Stimulated activated CD4-positive, alpha-beta T cell treated with anti-CD3 and anti-CD28 coated beads, Interleukin-1b, Interleukin-23, amount 100 ng/mL, for 1 hour (primary cell): ENCODE measurements around the gene CD300LF.
A peak's percentile ranks its signal among the peaks of the same experiment; 100 is the strongest.

Source experiments
- DNase-seq, 2 donors: peaks; one replicate each; pipeline ENCODE4 v3.0.0-alpha.2; 2020; ENCODE audit warnings: low read depth in 2 of 2

The CD300LF gene

DNA sequence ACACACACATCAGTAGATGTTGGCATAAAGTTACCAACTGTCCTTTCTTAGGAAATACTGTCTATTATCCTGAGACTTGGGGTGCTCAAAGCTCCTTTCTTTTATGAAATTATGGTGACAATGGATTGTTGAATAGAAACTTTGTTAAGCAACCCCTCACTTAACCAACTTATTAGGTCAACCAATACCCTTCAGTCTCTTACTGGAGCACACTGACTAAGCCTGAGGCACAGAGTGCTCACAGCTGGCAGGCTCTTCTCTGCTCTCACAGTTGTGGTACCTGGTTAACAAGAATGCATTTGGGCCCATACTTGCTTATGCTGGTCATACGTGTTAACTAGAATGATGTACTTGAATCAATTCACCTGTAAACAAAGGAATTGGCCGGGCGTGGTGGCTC, 24.8 kb downstream of the CD300LF start:
- DNase-seq = no peak

- DNase-seq = no peak
These were observed 26.0 kb downstream of the CD300LF start for GRCh38 chr17:74686761-74687160.

DNA sequence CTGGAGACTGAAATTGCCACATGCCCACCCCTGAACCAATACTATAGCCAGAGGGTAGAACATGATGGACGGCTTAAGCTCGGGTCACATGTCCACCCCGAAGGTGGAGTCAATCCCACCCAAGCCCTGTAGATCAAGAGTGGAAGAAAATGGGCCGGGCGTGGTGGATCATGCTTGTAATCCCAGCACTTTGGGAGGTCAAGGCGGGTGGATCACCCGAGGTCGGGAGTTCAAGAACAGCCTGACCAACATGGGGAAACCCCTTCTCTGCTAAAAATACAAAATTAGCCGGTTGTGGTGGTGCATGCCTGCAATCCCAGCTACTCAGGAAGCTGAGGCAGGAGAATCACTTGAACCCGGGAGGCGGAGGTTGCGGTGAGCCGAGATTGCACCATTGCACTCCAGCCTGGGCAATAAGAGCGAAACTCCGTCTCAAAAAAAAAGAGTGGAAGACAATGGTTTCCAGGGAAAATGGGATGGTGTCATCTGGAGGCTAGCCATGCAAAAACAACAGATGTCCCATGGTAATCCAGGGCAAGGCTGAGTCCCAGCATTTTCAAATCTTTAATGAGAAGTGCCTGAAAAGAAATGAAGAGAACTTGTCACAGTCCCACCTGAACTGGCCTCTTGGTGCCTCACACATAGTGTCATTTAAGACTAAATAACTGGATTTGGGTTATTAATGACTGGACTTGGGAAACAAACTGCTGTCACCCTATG, 30.1 kb downstream of the CD300LF start:
- DNase-seq = no peak

- DNase-seq = no peak
These were observed 30.7 kb downstream of the CD300LF start for GRCh38 chr17:74682028-74682427.

GRCh38 chr17:74680941-74681340, 31.8 kb downstream of the CD300LF start:
- no peak for DNase-seq

DNA sequence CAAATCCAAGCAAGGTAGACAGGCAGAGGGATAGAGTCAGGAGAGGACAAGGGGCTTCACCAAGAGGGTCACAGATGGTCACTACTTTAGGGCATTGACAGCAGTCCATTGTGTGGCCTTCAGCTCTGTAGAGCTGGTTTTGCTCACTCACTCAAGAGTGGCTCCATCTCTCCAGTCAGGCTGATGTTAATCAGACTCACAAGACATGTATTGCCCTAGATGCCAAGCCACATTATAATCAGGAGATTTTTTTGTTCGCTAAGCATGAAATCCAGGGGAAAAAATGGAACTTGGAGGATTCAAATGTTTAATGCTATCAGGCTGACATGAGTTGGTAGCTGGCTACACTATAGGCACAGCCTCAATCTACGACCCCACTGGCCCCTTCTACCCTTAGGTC, 32.5 kb downstream of the CD300LF start:
- DNase-seq = no peak

GRCh38 chr17:74679374-74679773, 33.3 kb downstream of the CD300LF start:
- no peak for DNase-seq

DNA sequence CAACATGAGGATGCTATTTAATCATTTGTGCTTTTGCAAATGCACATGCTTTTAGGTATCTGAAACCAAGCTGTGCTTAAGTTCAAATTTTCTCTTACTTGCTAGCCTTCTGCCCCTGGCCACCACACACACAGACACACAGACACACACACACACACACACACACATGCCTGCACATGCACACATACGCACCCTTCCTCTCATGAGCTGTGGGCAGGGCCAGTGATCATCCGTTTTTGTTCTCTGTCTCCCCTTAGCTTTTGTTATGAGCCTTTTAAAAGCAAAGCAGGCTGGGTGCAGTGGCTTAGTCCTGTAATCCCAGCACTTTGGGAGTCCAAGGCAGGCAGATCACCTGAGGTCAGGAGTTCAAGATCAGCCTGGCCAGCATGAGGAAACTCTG, 34.2 kb downstream of the CD300LF start:
- no peak for DNase-seq

GRCh38 chr17:74677558-74678466, 34.9 kb downstream of the CD300LF start:
- DNase-seq = no peak

GRCh38 chr17:74671031-74671771, 41.5 kb downstream of the CD300LF start:
- peak; percentile 32 to 43 for DNase-seq

DNA sequence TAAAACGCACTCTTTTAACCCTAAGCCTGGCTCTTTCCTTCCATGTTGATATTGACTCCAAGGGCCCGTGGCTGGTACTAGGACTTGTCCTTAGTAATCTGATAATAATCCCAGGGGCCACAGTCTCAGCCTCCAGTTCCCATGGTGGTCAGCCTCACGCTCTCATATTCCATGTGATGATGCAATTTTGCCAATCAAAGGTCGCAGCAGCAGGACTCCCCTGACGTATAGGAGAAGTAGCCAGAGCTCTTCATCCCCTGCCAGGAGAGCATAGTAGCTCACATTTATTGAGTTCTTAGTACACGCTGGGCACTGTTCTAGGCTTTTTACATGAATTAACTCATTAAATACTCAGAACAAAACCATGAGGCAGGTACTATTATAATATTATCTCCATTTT, 42.4 kb downstream of the CD300LF start:
- no peak for DNase-seq

- DNase-seq = no peak
These were observed 49.2 kb downstream of the CD300LF start for GRCh38 chr17:74663561-74663960.

DNA sequence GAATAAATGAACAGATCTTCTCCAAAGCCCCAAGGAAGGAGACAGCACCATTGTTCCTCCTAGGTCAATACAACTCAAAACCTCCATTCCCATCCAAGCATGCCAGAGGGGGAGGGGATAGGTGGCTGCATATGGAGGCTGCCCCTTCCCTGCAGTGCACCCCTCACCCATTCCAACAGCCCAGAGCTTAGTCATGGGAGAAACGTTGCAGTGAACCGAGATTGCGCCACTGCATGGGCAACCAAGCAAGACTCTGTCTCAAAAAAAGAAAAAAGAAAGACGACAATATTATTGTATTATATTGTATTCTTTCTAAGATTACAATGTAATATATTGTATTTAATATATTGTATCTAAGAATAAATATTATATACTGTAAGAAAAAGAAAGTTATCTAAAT, 52.8 kb downstream of the CD300LF start:
- DNase-seq = no peak

GRCh38 chr17:74658620-74659019, 54.1 kb downstream of the CD300LF start:
- DNase-seq = no peak

GRCh38 chr17:74654742-74655141, 58.0 kb downstream of the CD300LF start:
- no peak for DNase-seq

- no peak for DNase-seq
These were observed 60.7 kb downstream of the CD300LF start for GRCh38 chr17:74652020-74652419.

GRCh38 chr17:74649909-74650308, 62.8 kb downstream of the CD300LF start:
- no peak for DNase-seq

- no peak for DNase-seq
These were observed 64.7 kb downstream of the CD300LF start for GRCh38 chr17:74647871-74648672.

DNA sequence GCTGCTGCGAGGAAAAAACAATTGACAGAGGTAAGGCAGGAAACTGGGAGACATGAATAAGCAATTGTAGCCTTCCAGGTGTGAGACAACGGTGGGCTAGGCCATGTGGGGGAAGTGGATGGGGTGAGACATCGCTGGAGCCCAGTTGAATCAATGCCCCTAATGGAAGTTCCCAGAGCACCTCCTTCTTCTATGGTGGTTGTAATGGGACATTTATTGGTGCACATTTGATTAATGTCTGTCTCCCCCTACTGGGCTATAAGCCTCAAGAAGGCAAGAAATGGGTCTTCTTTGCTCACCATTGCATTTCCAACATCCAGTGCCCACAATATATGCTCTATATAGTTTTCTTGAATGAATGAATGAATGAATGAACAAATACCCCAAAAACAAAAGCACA, 66.5 kb downstream of the CD300LF start:
- DNase-seq = no peak

DNA sequence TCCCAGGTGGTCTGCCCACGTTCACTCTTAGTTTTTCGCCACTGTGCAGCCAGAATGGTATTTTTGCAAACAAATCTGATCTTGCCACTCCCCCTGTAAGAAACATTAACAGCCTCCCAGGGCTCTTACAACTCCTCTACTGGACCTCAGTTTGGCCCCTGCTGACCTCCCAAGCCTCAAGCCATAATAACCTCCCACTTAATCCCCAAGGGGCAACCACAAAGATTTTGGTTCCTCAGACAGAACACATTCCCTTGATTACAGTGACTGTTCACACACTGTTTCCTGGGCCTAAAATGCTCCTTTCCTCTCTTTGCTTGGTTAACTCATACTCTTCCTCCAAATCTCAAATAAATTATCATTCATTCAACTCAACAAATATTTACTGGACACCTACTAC, 67.7 kb downstream of the CD300LF start:
- DNase-seq = no peak

GRCh38 chr17:74644419-74644818, 68.3 kb downstream of the CD300LF start:
- DNase-seq = no peak
